GF-D8 (cell line): Measurements from ENCODE around the gene LMX1B.
"Not testable (repeated sequence)": the region's sequence is repeated elsewhere in the genome, so short reads cannot be mapped to it uniquely, and the experiment has no call there.

Experiments used
- DNase-seq: peaks from one replicate; lab custom pipeline; 2025; lab: John Stamatoyannopoulos, UW

LMX1B gene

DNA sequence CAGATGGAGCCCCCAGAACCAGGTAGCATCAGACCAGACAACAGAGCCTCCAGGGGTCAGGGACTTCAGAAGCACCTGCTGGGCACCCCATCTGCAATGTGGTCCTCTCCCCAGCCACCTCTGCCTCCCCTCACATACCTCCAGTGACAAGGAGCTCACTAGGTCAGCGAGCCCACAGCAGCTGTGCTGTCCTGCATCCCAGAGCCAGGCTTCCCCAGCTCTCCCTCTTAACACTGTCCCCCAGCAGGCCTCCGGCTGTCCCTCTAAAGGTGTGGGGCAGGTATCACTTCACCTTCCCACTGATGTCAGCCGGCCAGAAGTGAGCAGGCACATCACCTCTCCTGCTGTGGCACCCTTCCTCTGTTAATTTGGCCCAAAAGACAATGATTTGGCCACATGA, 83.6 kb downstream of the LMX1B start:
- DNase-seq, result no peak

DNA sequence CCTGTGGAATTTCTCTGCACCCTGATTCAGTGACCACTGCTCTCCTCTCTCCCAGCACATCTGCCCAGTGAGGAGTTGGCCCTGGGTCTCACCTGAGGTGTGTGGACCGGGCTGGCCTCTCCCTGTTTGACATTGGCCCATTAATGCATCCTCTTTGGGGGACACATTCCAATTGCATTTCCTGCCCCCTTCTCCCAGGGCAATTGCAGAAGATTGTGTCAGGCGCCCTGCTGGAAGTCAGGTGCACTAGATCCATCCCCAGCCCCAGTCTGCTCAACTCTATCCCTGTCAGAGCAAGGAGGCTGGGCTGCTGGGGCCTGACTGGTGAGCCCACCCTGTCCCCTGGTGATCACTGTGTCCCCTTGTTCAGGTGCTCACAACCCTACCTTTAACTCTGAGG, 84.5 kb downstream of the LMX1B start:
- DNase-seq, result no peak

DNA sequence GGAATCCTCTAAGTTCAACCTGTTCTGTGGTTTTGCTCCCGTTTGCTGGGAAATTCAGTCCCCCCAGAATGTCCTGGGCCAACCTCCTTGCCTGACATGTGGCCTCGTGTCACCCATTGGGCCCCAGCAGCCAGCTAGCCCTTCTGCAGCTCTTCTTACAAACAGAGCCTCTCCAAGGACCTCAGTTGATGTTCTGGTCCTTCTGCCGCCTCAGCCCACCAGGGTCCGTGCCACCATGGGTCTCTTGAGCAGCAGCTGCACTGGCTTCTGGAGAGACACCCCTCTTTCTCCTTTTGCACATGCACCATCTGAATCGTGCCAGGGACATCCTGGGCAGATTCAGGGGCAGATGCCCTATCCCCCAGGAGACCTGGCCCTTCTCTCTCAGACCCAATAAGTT, 85.0 kb downstream of the LMX1B start:
- no peak for DNase-seq

DNA sequence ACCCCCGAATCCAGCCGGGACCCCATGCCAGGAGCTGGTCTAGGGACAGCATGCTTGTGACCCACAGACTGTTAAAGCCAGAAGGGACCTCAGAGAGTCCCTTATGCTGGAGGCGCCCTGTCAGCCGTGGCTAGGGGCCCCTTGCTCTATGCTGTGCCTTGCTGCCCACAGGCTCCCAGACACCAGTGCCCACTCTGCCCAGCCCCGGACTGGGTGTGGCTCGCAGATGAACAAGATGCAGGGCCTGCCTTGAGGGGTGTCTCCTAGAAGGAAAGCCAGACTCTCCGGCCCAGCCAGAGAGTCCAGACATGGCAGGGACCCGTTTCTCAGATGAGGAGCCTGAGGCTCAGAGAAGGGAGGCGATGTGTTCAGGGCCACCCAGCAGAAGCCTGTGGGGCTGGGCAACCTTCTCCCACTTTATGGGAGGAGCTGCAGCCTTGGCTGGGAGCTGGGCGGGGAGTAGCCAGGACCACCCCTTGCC, 85.7 kb downstream of the LMX1B start:
- DNase-seq, result no peak

DNA sequence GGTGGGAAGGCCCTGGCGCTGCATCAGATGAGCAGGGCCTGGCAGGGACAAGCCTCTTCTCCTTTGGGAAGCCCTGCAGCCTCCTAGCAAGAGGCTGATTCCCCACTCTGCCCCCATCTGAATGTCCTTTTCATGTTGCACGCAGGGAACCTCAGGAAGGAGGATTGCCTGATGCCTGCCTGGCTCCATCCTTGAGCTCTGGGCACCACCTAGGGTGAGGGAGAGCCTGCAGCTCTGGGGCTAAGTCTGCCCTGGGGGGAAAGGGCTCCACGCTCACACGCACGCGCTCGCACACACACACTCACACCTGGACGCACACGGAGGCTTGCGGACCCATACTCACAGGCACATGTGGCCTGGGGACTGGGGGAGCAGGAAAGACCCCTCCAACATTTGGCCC, 86.6 kb downstream of the LMX1B start:
- no peak for DNase-seq

DNA sequence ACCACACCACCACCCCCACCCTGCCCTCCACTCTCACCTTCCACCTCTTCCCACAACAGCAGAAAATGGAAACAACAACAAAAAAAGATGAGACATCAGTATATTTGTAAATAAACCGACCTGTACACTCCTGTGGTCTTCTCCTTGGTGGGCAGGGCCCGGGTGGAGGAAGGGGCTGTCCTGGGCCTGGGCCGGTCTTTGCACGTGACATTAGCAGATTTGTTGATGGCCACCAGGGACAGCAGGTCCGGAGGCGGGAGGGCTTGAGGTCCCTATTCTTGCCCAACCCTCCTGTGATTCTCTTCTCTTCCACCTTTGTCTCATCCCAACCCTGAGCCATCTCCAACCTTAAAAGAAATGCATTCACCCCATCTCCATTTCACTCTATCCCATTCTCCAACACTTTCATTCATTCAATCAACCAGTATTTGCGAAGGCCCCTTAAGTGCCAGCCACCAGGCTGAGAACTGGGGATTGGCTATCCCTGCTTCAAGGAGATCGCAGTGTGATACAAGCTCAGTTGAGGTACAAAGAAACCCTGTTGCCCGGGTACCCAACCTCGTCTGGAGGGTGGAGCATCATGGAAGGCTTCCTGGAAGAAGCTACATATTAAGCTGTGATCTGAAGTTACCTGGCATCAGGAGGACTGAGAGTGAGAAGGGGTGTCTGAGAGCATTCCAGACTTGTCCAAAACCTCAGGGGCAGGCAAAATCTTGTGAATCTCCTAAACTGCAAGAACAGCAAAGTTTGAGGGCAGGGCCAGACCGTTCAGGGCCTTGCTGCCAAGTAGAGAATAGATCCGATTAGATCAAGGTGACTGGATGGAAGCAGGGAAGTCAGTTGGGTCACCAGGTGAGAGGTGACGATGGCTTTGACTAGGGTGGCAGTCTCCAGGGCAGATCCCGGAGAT, 87.4 kb downstream of the LMX1B start:
- no peak for DNase-seq

DNA sequence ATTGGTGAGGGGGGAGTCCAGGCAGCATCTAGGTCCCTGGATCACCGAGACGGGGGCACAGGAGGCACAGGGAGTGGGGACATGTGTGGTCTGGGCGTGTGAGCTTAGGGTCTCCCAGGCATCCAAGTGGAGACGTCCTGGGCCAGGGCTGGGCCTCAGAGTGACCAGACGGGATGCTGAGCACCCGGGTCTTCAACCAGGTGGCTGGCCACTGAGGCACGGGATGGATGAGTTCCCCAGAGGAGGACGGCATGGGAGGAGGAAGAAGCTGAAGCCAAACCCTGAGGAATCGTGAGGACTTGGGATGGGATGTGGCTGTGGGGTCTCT, 88.0 kb downstream of the LMX1B start:
- DNase-seq, result no peak

DNA sequence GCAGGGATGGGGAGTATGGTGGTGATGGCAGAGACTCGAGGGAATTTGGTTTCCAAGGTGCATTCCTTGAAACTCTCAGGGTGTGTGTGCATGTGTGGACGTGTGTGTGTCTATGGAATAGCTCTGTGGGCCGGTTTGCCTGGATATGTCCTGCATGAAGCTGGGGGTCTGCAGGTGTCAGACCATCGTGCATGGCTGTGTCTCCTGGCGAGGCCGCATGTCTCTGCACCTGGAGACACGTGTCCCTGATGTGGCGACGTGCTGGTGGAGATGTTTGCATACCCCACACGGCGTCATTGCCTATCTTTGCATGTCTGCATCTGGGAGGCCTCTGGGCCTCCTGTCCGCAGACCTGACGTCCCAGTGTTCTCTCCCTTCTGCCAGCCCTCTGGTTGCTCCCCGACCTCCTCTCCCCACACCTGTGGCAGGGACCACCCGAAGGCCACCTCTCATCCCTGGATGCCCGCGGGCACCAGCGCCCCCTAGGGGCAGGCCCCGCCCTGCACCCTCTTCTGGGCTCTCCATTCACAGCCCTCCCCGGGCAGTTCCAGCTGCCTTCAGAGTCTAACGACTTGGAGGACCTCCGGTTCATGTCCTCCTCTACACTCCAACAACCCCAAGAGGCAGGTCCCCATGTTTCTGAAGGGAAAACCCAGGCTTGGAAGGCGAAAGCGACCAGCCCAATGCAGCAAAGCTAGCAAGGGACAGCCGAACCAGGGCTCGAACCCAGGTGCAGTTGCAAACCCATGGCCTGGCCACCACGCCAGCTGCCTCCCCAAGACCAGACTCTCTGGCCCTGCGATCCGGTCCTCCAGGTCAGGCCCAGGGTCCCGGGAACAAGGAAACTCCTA, 88.6 kb downstream of the LMX1B start:
- DNase-seq, result no peak

DNA sequence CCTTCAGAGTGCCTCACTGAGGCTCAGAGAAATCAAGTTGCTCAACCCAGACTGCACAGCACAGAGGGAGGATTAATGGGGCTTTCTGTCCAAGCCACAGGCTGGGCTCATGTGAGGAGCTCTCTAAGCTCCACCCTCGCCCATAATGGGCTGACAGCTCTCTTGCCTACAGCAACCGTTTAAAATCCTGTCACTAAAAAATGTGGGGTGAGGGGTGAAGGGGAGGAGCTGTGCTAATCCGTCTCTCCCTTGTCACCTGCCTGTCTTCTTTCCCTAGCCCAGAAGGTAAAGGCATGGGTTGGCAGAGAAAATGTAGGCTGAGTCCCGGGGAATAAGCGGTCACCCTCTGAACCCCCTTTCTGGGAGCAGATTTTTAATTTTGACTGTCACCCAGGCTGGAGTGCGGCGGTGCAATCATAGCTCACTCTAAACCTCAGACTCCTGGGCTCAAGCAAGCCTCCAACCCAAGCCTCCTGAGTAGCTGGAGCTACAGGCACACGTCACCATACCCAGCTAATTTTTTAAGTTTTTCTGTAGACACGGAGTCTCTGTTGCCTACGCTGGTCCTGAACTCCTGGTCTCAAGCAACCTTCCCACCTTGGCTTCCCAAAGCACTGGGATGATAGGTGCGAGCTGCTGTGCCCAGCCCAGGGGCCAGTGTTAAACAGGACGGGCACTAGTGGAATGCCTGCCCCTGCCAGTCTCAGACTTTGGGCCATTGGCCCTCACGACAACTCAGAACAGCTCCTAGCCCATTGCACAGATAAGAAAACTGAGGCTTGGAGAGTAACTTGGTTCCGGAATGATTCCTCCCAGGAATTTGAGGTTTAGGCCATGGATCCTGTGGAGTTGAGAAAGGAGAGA, 89.5 kb downstream of the LMX1B start:
- no peak for DNase-seq

DNA sequence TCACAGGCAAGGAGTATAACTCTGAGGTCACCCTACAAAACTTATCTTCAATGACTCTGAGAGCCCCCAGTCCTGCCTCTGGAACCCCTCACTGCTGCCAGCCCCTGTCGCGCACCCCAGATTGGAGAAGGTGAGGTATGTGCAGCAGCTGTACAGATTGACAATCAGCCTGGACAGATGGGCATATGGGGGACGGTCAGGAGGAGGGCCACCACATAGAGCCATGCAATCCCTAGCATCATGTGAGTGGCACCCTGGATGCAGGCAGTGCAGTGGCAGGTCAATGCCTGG, 90.1 kb downstream of the LMX1B start:
- DNase-seq, result no peak

DNA sequence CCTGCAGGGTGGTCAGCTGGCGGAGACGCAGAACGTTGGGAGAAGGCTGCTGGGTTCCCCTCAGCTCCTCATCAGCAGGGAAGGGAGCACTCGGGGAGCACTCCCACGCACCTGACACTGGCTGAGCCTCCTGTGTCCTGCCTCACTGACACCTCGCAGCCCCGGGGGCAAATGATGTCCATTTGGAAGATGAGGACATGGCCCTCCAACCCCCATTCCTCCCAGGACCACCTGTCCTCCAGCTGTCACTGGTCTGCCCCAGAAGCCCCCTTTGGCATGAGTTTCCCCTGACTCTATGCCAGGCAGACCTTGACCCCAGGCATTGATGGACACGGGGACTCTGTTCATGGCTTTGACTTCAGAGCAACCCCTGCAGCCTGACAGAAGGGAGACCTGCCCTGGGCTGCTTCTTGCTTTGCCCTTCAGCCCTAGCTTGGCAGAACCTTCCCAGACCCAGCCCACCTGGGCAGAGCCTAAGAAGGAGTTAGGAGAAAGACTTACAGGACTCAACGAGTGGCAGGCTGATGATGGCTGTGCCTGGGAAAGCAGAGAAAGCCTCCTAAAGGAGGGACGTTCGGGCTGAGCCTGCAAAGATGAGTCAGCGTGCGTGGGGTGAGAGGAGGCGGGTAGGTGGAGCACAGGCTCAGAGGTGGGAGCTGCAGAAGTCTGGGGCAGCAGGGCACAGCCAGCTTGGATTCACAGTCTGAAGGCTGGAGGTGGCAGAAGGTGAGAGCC, 90.6 kb downstream of the LMX1B start:
- DNase-seq, result no peak

DNA sequence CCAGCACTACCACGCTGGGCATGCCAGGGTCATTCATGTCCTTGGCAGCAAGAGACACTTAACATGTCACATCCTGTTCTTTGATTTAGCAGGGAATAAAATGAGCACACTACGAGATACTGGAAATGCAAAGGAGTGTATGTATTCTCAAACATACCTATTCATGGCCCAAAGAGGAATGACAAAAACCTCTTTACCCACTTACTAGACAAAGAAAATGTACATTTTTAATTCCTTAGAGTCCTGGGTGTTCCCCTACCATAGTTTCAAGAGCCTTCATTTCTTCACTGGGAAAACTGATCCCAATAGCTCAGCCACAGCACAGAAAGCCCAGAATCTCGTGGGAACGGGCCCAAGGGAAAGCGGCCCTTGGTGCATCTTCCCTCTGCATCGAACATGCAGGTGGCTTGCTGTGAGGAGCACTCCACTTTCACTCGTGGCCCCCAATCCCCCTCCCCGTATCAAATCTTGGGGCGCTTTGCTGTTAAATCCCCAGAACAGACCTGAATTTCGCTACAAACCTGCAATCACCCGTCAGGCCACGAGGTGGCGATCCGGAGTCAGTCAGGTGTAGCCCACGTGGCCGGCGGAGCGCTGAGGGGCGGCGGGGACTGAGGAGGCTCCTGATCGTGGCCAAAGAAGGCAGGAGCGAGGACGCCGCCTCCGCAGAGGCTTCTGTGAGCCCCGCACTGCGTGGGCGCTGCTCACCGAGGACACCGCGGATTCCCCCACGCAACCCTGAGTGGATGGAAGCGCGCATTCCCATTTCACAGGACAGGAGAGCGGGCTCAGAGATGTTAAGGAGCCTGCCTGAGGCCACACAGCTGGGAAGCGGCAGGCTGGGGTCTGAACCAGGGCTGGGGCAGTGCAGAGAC, 91.4 kb downstream of the LMX1B start:
- no peak for DNase-seq

DNA sequence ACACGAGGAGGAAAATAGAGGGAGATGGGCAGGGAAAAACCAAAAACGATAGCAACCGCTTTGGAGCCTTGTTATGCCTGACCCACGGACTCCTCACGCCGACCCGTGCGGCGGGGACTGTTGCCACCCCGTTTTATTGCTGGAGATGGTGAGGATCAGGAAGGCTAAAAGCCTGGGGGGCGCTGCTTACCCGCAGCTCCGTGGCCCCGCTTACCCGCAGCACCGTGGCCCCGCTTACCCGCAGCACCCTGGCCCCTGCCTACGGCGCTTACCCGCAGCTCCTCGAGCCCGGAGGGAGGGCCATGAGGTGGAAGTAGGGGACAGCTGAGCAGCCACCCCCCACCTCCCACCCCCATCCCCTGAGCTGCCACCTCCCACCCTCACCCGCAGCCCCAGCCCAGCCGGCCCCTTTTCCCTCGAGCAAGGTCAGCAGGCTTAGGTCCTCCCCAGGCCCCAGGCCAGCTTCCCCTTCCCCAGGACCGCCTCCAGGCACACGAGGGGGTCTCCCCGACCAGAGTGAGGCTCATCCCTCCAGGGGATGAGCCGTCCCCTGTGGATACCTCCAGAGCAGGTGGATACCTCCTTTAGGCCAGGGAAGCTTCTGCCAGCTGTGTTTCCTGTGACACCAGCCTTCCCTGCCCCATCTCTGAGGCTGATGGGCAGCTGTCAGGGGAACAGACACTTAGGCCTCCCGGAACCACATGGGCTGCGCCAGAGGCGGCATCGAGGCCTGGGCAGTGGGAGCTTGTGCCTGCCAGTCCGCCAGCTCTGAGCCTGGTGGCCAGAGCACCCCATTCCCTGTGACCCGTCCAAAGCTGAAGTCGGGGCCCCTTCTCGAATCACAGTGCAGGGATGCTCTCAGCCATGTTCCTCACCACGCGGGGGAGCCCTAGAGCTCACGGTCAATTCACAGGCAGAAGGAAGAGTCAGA, 92.3 kb downstream of the LMX1B start:
- DNase-seq, result no peak

DNA sequence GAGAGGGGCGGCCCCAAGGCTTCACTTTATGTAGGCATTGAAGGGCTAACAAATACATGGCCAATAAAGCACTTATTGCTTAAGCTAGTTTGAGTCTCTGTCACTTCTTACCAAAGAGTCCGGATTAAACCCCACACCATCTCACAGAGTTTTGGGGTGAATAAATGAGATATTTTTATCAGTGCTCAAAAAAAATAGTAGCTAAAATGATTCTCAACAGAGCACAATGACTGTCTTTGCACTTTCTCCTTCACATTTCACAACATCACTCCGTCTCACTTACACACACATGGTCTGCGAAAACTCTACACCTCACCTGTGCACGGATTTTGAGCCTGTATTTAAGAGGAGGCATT, 92.9 kb downstream of the LMX1B start:
- DNase-seq, result no peak

DNA sequence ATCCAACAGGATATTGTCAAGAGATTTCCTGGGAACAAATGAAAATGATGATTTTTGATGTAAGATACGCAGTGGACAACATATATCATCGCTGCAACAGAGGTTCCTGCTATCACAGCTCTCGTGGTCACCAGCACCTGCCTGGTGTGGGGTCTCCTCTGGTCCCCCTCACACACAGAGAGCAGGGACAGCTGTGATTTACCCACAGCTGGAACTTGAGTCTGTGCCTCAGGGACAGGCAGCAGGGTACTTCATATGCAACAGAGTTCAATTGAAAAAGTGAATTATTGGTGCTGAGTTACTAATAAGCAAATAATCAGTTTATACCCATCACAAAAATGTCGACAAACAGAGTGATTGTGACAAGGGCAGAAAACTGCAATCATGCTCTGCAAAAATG, 93.4 kb downstream of the LMX1B start:
- DNase-seq, result no peak

DNA sequence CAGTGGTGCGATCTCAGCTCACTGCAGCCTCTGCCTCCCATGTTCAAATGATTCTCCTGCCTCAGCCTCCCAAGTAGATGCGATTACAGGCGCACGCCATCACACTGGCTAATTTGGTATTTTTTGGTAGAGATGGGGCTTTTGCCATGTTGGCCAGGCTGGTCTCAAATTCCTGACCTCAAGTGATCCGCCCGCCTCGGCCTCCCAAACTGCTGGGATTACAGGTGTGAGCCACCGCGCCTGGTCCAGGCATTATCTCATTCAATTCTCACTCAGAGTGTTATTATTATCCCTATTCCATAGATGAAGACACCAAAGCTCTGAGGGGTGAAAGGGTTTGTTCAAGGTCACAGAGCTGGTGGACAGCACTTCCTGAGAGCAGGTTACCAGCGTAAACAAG, 94.0 kb downstream of the LMX1B start:
- not testable (repeated sequence) for DNase-seq

DNA sequence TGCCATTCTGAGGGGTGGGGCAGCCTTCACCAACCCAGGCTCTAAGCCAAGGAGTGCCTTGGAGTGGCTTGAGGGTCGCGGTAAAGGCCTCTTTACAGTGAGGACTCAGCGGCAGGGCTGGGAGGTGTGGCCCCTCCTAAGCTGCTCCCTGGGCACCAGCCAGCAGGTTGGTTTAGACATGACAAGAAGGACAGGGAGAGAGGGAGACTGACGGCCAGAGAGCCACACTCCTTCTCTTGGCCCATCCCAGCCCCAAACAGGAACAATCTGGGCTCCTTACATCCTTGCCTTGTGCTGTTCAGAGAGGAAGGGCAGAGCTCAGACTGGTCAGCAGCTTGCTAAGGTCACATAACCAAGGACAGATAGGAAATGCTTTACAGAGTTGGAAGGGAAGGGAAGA, 94.5 kb downstream of the LMX1B start:
- no peak for DNase-seq

DNA sequence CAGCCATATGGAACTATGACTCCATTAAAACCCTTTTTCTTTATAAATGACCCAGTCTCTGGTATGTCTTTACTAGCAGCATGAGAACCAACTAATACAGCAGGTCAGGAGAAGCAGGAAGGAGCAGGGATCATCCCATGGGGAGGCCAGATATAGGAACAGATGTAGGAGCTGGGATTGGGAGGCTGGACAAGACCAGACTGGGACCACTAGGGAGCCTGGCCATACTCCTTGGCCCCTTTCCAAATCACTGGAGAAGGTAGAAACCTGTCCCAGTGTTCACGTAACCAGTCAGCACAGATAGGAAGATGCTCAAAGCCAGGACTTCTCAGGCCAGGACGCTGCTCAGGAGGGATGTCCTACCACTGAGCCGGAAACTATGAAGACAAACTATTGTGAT, 95.5 kb downstream of the LMX1B start:
- no peak for DNase-seq

DNA sequence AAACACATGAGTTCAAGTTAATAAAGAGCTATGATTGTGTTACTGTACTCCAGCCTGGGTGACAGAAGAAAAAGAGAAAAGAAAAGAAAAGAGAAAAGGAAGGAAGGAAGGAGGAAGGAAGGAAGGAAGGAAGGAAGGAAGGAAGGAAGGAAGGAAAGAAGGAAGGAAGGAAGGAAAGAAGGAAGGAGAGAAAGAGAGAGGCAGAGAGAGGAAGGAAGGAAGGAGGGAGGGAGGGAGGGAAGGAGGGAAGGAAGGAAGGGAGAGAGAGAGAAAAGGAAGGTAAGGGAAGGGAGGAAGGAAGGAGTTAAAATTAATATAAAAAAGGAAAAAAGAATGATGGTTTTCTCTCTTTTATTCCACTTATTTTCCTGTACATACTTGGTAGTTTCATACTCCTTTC, 101.7 kb downstream of the LMX1B start:
- DNase-seq, result no peak

DNA sequence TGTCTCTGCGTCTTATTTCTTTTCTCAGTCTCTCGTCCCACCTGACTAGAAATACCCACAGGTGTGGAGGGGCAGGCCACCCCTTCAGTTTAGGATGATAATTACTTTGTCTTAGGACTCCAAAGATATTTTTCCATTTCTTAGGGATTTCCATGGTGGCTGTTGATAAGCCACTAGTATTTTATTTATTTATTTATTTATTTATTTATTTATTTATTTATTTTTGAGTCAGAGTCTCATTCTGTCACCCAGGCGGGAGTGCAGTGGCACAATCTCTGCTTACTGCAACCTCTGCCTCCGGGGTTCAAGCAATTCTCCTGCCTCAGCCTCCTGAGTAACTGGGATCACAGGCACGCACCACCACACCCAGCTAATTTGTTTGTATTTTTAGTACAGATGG, 103.7 kb downstream of the LMX1B start:
- not testable (repeated sequence) for DNase-seq
